ENCODE results near the gene MCTP2. TPM values are rescaled to one million over a fixed set of nuclear protein-coding genes. Genes with fewer than 3 reads are reported as not detected.
"Not testable (repeated sequence)": the region's sequence is repeated elsewhere in the genome, so short reads cannot be mapped to it uniquely, and the experiment has no call there.

The MCTP2 gene
- total and polyA plus RNA-seq, 9 of the 15 experiments (the other 6 are each of a cell fraction or from before 2014, with no cell fraction given): 0.07 TPM; not detected in 8

GRCh38 chr15:94493176-94493575 is 261.8 kb downstream of the MCTP2 start:
- CTCF ChIA-PET (ENCODE audit: low intra/inter-chr PET ratio): no interaction called here
- H4K20me1 ChIP-seq (replicated peaks; ENCODE audit: control insufficient read depth, insufficient read depth, low read length): no peaks in the 10 kb centered on the region
- FAIRE-seq: no peak
- no peak overlapping the region for H3K27ac ChIP-seq (ENCODE audit: extremely low read depth, low read depth, low read length)
- WGBS (ENCODE audit: insufficient coverage, low coverage, missing lambda C conversion rate): 0% methylated on average over 3 of the region's 3 CpGs
- no peak overlapping the region for H3K4me3 ChIP-seq
- intact Hi-C loops (cut with micrococcal nuclease): no loop called here
- H3K9me1 ChIP-seq (ENCODE audit: control insufficient read depth, insufficient read depth, low read length): no peaks in the 10 kb centered on the region
- in situ Hi-C loops (cut with MboI): no loop called here
- no peaks in the 10 kb centered on the region for H3K4me1 ChIP-seq (replicated peaks in 1 of 2; ENCODE audit: control insufficient read depth in 2 of 2, insufficient read depth in 2 of 2, low read length in 2 of 2)
- no peak overlapping the region for H3K4me2 ChIP-seq (ENCODE audit: insufficient read depth, low read length)
- H3K79me2 ChIP-seq (ENCODE audit: control insufficient read depth, insufficient read depth, low read length): no peaks in the 10 kb centered on the region
- no peak for DNase-seq (ENCODE audit: extremely low read depth in 1 of 4, low spot score in 3 of 4)
- no peaks in the 10 kb centered on the region for H3K27me3 ChIP-seq (ENCODE audit: control insufficient read depth in 2 of 2, insufficient read depth in 2 of 2, low read length in 2 of 2)
- H3K9me3 ChIP-seq (replicated peaks; ENCODE audit: control insufficient read depth, insufficient read depth, low read depth, low read length): no peaks in the 10 kb centered on the region
- POLR2A ChIA-PET: no interaction called here
- no TSS peak for BruUV-seq (replicated peaks)
- no peak for ATAC-seq
- no peak overlapping the region for H2AFZ ChIP-seq (ENCODE audit: low read depth, low read length)
- H3K36me3 ChIP-seq (ENCODE audit: control insufficient read depth, insufficient read depth, low read length): no peaks in the 10 kb centered on the region
- TF ChIP-seq HNRNPL (IDR thresholded peaks at IDR 0.05; ENCODE audit: low read depth, low read length): no peak
- TF ChIP-seq, protein P1, sequence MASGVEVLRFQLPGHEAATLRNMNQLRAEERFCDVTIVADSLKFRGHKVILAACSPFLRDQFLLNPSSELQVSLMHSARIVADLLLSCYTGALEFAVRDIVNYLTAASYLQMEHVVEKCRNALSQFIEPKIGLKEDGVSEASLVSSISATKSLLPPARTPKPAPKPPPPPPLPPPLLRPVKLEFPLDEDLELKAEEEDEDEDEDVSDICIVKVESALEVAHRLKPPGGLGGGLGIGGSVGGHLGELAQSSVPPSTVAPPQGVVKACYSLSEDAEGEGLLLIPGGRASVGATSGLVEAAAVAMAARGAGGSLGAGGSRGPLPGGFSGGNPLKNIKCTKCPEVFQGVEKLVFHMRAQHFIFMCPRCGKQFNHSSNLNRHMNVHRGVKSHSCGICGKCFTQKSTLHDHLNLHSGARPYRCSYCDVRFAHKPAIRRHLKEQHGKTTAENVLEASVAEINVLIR (CRISPR knock-in tag; IDR thresholded peaks at IDR 0.05): no peak
- no peak for TF ChIP-seq ZNF282 (CRISPR knock-in tag; IDR thresholded peaks at IDR 0.05)
- no peak for TF ChIP-seq KLF6 (CRISPR knock-in tag; IDR thresholded peaks at IDR 0.05; ENCODE audit: borderline replicate concordance)
- no peak for TF ChIP-seq MCM5 (IDR thresholded peaks at IDR 0.05; ENCODE audit: low read depth)
- TF ChIP-seq NONO (IDR thresholded peaks at IDR 0.05; ENCODE audit: low read depth in 2 of 2, low read length in 1 of 2): no peak
- no peak overlapping the region for H3K9ac ChIP-seq (ENCODE audit: insufficient read depth in 1 of 2, low read depth in 2 of 2, low read length in 2 of 2)

- H3K9me3 ChIP-seq (replicated peaks; ENCODE audit: control insufficient read depth, insufficient read depth, low read depth, low read length); H3K27ac ChIP-seq (ENCODE audit: extremely low read depth, low read depth, low read length); H3K79me2 ChIP-seq (ENCODE audit: control insufficient read depth, insufficient read depth, low read length); DNase-seq (ENCODE audit: extremely low read depth in 1 of 4, low spot score in 3 of 4); H3K9ac ChIP-seq (ENCODE audit: insufficient read depth in 1 of 2, low read depth in 2 of 2, low read length in 2 of 2); H3K4me2 ChIP-seq (ENCODE audit: insufficient read depth, low read length); H4K20me1 ChIP-seq (replicated peaks; ENCODE audit: control insufficient read depth, insufficient read depth, low read length); in situ Hi-C loops (cut with MboI); H3K27me3 ChIP-seq (ENCODE audit: control insufficient read depth in 2 of 2, insufficient read depth in 2 of 2, low read length in 2 of 2); BruUV-seq (replicated peaks); CTCF ChIA-PET (ENCODE audit: low intra/inter-chr PET ratio); H3K9me1 ChIP-seq (ENCODE audit: control insufficient read depth, insufficient read depth, low read length); H3K36me3 ChIP-seq (ENCODE audit: control insufficient read depth, insufficient read depth, low read length); ATAC-seq; POLR2A ChIA-PET; intact Hi-C loops (cut with micrococcal nuclease); H3K4me1 ChIP-seq (replicated peaks in 1 of 2; ENCODE audit: control insufficient read depth in 2 of 2, insufficient read depth in 2 of 2, low read length in 2 of 2); FAIRE-seq; H2AFZ ChIP-seq (ENCODE audit: low read depth, low read length); H3K4me3 ChIP-seq: not testable (repeated sequence)
- 0% methylated on average over 1 of the region's 1 CpG for WGBS (ENCODE audit: insufficient coverage, low coverage, missing lambda C conversion rate)
Observed at GRCh38 chr15:94493586-94493985, 262.2 kb downstream of the MCTP2 start.

Data from K562 (cell line).